ENCODE data around the gene TMEM209.

Gene TMEM209

DNA sequence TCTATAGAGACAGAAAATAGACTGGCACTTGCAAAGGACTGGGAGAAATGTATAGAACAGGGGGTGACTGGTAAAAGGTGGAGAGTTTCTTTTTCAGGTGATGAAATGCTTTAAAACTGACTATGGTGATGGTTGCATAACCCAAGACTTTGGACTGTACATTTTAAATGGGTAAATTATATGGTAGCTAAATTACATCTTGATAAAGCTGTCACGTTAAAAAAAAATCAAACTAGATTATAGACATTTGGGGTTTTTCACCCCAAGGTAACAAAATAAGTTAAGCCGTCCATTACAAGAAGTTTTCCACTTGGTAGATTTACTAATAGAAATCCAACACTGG, 24.0 kb downstream of the TMEM209 start:
- Histone ChIP-seq H3K4me3 (replicated peaks; ENCODE audit: insufficient read depth, low read length) (no peak overlapping the region), H3K27me3 (ENCODE audit: insufficient read depth, poor library complexity, severe bottlenecking) (no peaks in the 10 kb centered on the region), H3K27ac (replicated peaks) (no peak overlapping the region)
- DNase-seq (ENCODE audit: low read depth in 1 of 2, low spot score in 1 of 2): no peak
- no peak for TF ChIP-seq GABPA (IDR thresholded peaks at IDR 0.05; ENCODE audit: low read depth)
- TF ChIP-seq SPI1 (IDR thresholded peaks at IDR 0.05; ENCODE audit: borderline replicate concordance, low read depth): no peak
- TF ChIP-seq, protein P1, sequence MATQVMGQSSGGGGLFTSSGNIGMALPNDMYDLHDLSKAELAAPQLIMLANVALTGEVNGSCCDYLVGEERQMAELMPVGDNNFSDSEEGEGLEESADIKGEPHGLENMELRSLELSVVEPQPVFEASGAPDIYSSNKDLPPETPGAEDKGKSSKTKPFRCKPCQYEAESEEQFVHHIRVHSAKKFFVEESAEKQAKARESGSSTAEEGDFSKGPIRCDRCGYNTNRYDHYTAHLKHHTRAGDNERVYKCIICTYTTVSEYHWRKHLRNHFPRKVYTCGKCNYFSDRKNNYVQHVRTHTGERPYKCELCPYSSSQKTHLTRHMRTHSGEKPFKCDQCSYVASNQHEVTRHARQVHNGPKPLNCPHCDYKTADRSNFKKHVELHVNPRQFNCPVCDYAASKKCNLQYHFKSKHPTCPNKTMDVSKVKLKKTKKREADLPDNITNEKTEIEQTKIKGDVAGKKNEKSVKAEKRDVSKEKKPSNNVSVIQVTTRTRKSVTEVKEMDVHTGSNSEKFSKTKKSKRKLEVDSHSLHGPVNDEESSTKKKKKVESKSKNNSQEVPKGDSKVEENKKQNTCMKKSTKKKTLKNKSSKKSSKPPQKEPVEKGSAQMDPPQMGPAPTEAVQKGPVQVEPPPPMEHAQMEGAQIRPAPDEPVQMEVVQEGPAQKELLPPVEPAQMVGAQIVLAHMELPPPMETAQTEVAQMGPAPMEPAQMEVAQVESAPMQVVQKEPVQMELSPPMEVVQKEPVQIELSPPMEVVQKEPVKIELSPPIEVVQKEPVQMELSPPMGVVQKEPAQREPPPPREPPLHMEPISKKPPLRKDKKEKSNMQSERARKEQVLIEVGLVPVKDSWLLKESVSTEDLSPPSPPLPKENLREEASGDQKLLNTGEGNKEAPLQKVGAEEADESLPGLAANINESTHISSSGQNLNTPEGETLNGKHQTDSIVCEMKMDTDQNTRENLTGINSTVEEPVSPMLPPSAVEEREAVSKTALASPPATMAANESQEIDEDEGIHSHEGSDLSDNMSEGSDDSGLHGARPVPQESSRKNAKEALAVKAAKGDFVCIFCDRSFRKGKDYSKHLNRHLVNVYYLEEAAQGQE (IDR thresholded peaks at IDR 0.05; ENCODE audit: insufficient replicate concordance, low read depth): no peak
- TF ChIP-seq, protein P2, sequence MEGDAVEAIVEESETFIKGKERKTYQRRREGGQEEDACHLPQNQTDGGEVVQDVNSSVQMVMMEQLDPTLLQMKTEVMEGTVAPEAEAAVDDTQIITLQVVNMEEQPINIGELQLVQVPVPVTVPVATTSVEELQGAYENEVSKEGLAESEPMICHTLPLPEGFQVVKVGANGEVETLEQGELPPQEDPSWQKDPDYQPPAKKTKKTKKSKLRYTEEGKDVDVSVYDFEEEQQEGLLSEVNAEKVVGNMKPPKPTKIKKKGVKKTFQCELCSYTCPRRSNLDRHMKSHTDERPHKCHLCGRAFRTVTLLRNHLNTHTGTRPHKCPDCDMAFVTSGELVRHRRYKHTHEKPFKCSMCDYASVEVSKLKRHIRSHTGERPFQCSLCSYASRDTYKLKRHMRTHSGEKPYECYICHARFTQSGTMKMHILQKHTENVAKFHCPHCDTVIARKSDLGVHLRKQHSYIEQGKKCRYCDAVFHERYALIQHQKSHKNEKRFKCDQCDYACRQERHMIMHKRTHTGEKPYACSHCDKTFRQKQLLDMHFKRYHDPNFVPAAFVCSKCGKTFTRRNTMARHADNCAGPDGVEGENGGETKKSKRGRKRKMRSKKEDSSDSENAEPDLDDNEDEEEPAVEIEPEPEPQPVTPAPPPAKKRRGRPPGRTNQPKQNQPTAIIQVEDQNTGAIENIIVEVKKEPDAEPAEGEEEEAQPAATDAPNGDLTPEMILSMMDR (IDR thresholded peaks at IDR 0.05; ENCODE audit: insufficient read depth, low read length): no peak
- TF ChIP-seq POLR2AphosphoS5 (IDR thresholded peaks at IDR 0.05; ENCODE audit: low read depth): no peak

DNA sequence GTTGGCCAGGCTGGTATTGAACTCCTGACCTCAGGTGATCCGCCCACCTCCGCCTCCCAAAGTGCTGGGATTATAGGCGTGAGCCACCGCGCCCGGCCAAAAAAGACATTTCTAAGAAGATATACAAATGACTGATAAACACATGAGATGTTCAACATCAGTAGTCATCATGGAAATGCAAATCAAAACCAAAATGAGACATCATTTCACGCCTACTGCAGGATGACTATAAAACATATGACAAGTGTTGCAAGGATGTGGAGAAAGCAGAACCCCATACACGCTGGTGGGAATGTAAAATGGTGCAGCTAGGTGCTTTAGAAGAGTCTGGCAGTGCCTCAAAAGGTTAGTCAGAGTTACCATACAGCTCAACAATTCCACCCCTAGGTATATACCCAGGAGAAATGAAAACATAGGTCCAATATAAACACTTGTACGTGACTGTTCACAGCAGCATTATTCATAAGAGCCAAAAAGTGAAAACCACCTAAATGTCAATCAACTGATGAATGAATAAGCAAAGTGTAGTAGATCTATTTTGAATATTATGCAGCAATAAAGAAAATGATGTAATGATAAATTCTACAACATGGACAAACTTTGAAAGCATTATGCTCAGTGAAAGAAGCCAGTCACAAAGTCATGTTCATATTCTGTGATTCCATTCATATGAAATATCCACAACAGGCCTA, 24.5 kb downstream of the TMEM209 start:
- H3K27ac ChIP-seq (replicated peaks): no peak overlapping the region
- H3K4me3 ChIP-seq (replicated peaks; ENCODE audit: insufficient read depth, low read length): no peak overlapping the region
- TF ChIP-seq, protein P2 (IDR thresholded peaks at IDR 0.05; ENCODE audit: insufficient read depth, low read length): no peak
- TF ChIP-seq SPI1 (IDR thresholded peaks at IDR 0.05; ENCODE audit: borderline replicate concordance, low read depth): no peak
- no peak for TF ChIP-seq GABPA (IDR thresholded peaks at IDR 0.05; ENCODE audit: low read depth)
- no peak for TF ChIP-seq POLR2AphosphoS5 (IDR thresholded peaks at IDR 0.05; ENCODE audit: low read depth)
- TF ChIP-seq, protein P1 (IDR thresholded peaks at IDR 0.05; ENCODE audit: insufficient replicate concordance, low read depth): no peak
- no peaks in the 10 kb centered on the region for H3K27me3 ChIP-seq (ENCODE audit: insufficient read depth, poor library complexity, severe bottlenecking)
- no peak for DNase-seq (ENCODE audit: low read depth in 1 of 2, low spot score in 1 of 2)

DNA sequence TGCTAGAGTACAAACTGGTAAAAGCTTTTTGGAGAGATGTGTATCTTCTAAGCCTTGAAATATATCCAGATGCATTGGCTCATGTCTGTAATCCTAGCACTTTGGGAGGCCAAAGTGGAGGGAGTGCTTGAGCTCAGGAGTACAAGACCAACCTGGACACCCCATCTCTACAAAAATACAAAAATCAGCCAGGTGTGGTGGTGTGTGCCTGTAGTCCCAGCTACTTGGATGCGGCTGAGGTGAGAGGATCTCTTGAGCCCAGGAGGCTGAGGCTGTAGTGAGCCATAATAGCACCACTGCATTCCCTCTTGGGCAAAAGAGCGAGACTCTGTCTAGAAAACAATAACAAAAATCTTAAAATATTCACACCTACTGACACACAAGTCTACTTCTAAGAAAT, 25.6 kb downstream of the TMEM209 start:
- Histone ChIP-seq H3K27me3 (ENCODE audit: insufficient read depth, poor library complexity, severe bottlenecking) (no peaks in the 10 kb centered on the region), H3K4me3 (replicated peaks; ENCODE audit: insufficient read depth, low read length) (no peak overlapping the region), H3K27ac (replicated peaks) (no peak overlapping the region)
- no peak for DNase-seq (ENCODE audit: low read depth in 1 of 2, low spot score in 1 of 2)
- TF ChIP-seq SPI1 (IDR thresholded peaks at IDR 0.05; ENCODE audit: borderline replicate concordance, low read depth): no peak
- TF ChIP-seq, protein P1 (IDR thresholded peaks at IDR 0.05; ENCODE audit: insufficient replicate concordance, low read depth): no peak

Data from HL-60 (cell line).